Uterus (tissue), 4 donors: ENCODE measurements around the gene INO80E. TPM values are rescaled to one million over a fixed set of nuclear protein-coding genes. Genes with fewer than 3 reads are reported as not detected.
"Not testable (repeated sequence)": the region's sequence is repeated elsewhere in the genome, so short reads cannot be mapped to it uniquely, and the experiment has no call there.

Experiments
- DNase-seq, 2 donors: peaks; one replicate each; pipeline ENCODE4 v3.0.0-alpha.2; 2019 to 2020
- H3K27ac ChIP-seq, 2 donors: fragments of 200-600 bp; sonication (generic); 1 replicate in 1 of 2; 2 replicates in 1 of 2; pipeline ENCODE4 v1.5.1; 2016 to 2018
- H3K27me3 ChIP-seq, 2 donors: fragments of 200-600 bp; sonication (generic); one replicate each; pipeline ENCODE4 v1.5.1; 2018 to 2019; ENCODE audit warnings: control low read depth in 1 of 2
- H3K36me3 ChIP-seq, 2 donors: fragments of 200-600 bp; sonication (generic); one replicate each; pipeline ENCODE4 v1.5.1; 2019; ENCODE audit warnings: control low read depth in 1 of 2
- H3K4me1 ChIP-seq, 2 donors: fragments of 200-600 bp; sonication (generic); one replicate each; pipeline ENCODE4 v1.5.1; 2018 to 2019; ENCODE audit warnings: control low read depth in 1 of 2
- H3K4me3 ChIP-seq, 2 donors: fragments of 200-600 bp; sonication (generic); 1 replicate in 1 of 2; 2 replicates in 1 of 2; pipeline ENCODE4 v1.5.1; 2018 to 2019; ENCODE audit warnings: mild to moderate bottlenecking in 1 of 2
- H3K9me3 ChIP-seq, 2 donors: fragments of 200-600 bp; sonication (generic); one replicate each; pipeline ENCODE4 v1.5.1; 2019; ENCODE audit warnings: control low read depth in 1 of 2
- POLR2A ChIP-seq, 2 donors: fragments of 450-650 bp; IDR thresholded peaks; one replicate each; pipeline ENCODE4 v1.6.1; 2016; ENCODE audit warnings: antibody characterized with exemption in 2 of 2, mild to moderate bottlenecking in 1 of 2, moderate library complexity in 1 of 2
- intact Hi-C: fragments of 100-400 bp; cut with DNase I; formaldehyde crosslinking; loops from one replicate; pipeline ENCODE4 v1.15.1; 2023; ENCODE audit warnings: low total_unique reads
- total RNA-seq, 4 donors: library from RNA; depleted of rRNA in 3 of 4; stranded (reverse); fragments of >200 nt in 3 of 4; gene quantifications; one replicate each; pipeline versions ENCODE4 v1.1.0 to v1.2.4, GENCODE V29; 2014 to 2023
- TF ChIP-seq, protein P1 (sequence below), 4 experiments: fragments of 200-600 bp in 2 of 4; fragments of 450-650 bp in 2 of 4; sonication (generic) in 2 of 4; IDR thresholded peaks; one replicate each; pipeline ENCODE4 v1.5.1; 2016 to 2019; ENCODE audit warnings: antibody characterized with exemption in 4 of 4, mild to moderate bottlenecking in 2 of 4, moderate library complexity in 1 of 4
- donor health status: DM: yes; HTN: yes; CAD: no.

Gene INO80E
- total RNA-seq, 4 donors from 2014 or later, result 4.1 to 714 (median 68.9) TPM

GRCh38 chr16:30040221-30040620, 44.2 kb downstream of the INO80E start:
- no peaks in the 10 kb centered on the region for H3K36me3 ChIP-seq
- TF ChIP-seq, protein P1, sequence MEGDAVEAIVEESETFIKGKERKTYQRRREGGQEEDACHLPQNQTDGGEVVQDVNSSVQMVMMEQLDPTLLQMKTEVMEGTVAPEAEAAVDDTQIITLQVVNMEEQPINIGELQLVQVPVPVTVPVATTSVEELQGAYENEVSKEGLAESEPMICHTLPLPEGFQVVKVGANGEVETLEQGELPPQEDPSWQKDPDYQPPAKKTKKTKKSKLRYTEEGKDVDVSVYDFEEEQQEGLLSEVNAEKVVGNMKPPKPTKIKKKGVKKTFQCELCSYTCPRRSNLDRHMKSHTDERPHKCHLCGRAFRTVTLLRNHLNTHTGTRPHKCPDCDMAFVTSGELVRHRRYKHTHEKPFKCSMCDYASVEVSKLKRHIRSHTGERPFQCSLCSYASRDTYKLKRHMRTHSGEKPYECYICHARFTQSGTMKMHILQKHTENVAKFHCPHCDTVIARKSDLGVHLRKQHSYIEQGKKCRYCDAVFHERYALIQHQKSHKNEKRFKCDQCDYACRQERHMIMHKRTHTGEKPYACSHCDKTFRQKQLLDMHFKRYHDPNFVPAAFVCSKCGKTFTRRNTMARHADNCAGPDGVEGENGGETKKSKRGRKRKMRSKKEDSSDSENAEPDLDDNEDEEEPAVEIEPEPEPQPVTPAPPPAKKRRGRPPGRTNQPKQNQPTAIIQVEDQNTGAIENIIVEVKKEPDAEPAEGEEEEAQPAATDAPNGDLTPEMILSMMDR (IDR thresholded peaks at IDR 0.05), result no peak
- no peak for TF ChIP-seq POLR2A (IDR thresholded peaks at IDR 0.05)
- H3K4me3 ChIP-seq, result no peak overlapping the region
- H3K27me3 ChIP-seq, result no peaks in the 10 kb centered on the region
- H3K27ac ChIP-seq, result no peak overlapping the region
- no peaks in the 10 kb centered on the region for H3K4me1 ChIP-seq
- no peak for DNase-seq
- no peaks in the 10 kb centered on the region for H3K9me3 ChIP-seq
- intact Hi-C loops, result no loop called here

GRCh38 chr16:30040690-30041089, 44.6 kb downstream of the INO80E start:
- H3K4me1 ChIP-seq, H3K36me3 ChIP-seq, H3K27ac ChIP-seq, H3K4me3 ChIP-seq, H3K27me3 ChIP-seq, intact Hi-C loops, H3K9me3 ChIP-seq, DNase-seq: not testable (repeated sequence)

DNA sequence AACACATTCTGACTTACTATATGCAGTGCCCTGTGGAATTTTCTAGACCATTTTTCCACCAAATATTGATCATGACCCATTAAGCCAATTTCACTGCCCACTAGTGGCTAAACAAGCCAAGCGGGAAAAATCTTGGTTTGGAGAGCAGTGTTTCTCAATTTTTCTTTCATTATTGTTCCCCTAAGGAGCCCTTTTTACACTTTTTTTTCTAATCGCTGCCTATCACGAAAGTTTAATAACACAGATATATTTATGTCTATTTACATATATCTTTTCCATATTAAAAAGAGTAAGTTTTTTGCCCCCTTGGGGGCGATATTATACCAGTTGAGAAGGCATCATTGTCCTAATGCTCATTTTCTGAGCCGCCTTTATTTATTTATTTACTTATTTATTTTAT, 45.8 kb downstream of the INO80E start:
- Histone ChIP-seq H3K9me3 (no peaks in the 10 kb centered on the region), H3K36me3 (no peaks in the 10 kb centered on the region), H3K4me3 (no peak overlapping the region), H3K27ac (no peak overlapping the region), H3K4me1 (no peaks in the 10 kb centered on the region), H3K27me3 (no peaks in the 10 kb centered on the region)
- no peak for DNase-seq
- intact Hi-C loops, result no loop called here
- no peak for TF ChIP-seq POLR2A (IDR thresholded peaks at IDR 0.05)
- TF ChIP-seq, protein P1 (IDR thresholded peaks at IDR 0.05), result peak; percentile 21 to 39 (median 33)

GRCh38 chr16:30046178-30046577, 50.1 kb downstream of the INO80E start:
- DNase-seq, result no peak
- H3K27ac ChIP-seq, result no peak overlapping the region

DNA sequence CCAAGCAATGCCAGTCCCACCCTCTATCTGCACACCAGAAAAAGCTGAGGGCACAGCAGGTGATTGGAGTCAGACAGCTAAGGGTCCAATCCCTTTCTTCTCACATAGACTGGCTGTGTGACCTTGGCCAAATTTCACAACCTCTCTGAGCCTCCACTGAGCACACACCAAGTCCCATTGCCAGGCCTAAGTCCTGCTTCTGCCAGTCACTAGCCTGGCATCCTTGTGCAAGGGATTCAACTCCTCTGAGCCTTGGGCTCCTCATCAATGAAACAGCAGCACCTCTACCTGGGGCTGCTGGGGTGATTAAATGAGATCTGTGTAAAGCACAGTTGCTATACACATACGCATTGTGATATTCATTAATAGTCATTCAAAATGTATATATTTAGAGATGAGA, 50.5 kb downstream of the INO80E start:
- no peaks in the 10 kb centered on the region for H3K27me3 ChIP-seq
- no peak for TF ChIP-seq POLR2A (IDR thresholded peaks at IDR 0.05)
- TF ChIP-seq, protein P1 (IDR thresholded peaks at IDR 0.05), result no peak
- H3K27ac ChIP-seq, result no peak overlapping the region
- no peaks in the 10 kb centered on the region for H3K4me1 ChIP-seq
- DNase-seq, result no peak
- intact Hi-C loops, result no loop called here
- no peak overlapping the region for H3K4me3 ChIP-seq
- H3K9me3 ChIP-seq, result no peaks in the 10 kb centered on the region
- no peaks in the 10 kb centered on the region for H3K36me3 ChIP-seq

More at GRCh38 chr16:30046178-30046577, 50.1 kb downstream of the INO80E start:
- H3K4me1 ChIP-seq, result no peaks in the 10 kb centered on the region
- H3K36me3 ChIP-seq, result no peaks in the 10 kb centered on the region
- intact Hi-C loops, result no loop called here
- H3K4me3 ChIP-seq, result no peak overlapping the region
- H3K9me3 ChIP-seq, result no peaks in the 10 kb centered on the region
- TF ChIP-seq, protein P1 (IDR thresholded peaks at IDR 0.05), result no peak
- no peak for TF ChIP-seq POLR2A (IDR thresholded peaks at IDR 0.05)
- H3K27me3 ChIP-seq, result no peaks in the 10 kb centered on the region

- peaks cover 0 to 6% of the 10 kb centered on the region in 2 donors for H3K4me1 ChIP-seq
- H3K36me3 ChIP-seq, result no peaks in the 10 kb centered on the region
- TF ChIP-seq, protein P1 (IDR thresholded peaks at IDR 0.05), result no peak
- no peak for TF ChIP-seq POLR2A (IDR thresholded peaks at IDR 0.05)
- no peak overlapping the region for H3K4me3 ChIP-seq
- H3K27ac ChIP-seq, result no peak overlapping the region
- intact Hi-C loops, result no loop called here
- no peak for DNase-seq
- H3K9me3 ChIP-seq, result no peaks in the 10 kb centered on the region
- H3K27me3 ChIP-seq, result no peaks in the 10 kb centered on the region
These were observed 53.8 kb downstream of the INO80E start for GRCh38 chr16:30049871-30050270.
